Panc1 (cell line): ENCODE data around the gene PLEKHA1.

Source experiments
- CTCF ChIP-seq: fragments of 450-650 bp; IDR thresholded peaks from 2 replicates; pipeline ENCODE4 v1.5.1; 2017; ENCODE audit warnings: mild to moderate bottlenecking
- POLR2AphosphoS5 ChIP-seq: IDR thresholded peaks from 2 replicates; pipeline ENCODE4 v1.6.1; 2012; ENCODE audit warnings: mild to moderate bottlenecking, low read depth, low read length, moderate library complexity
- REST ChIP-seq, 2 experiments: IDR thresholded peaks; 2 replicates each; pipeline ENCODE4 v1.6.1; 2011 to 2012; ENCODE audit warnings: low read depth in 2 of 2, control low read depth in 1 of 2, low read length in 1 of 2, mild to moderate bottlenecking in 1 of 2, moderate library complexity in 1 of 2; ENCODE audit not compliant: insufficient read depth in 1 of 2
- SIN3A ChIP-seq: IDR thresholded peaks from 2 replicates; pipeline ENCODE4 v1.6.1; 2012; ENCODE audit warnings: low read depth, mild to moderate bottlenecking, low read length, moderate library complexity, borderline replicate concordance; ENCODE audit not compliant: insufficient read depth
- TCF7L2 ChIP-seq: IDR thresholded peaks from 2 replicates; pipeline ENCODE4 v1.6.1; 2011; ENCODE audit warnings: mild to moderate bottlenecking, low read depth, low read length, inconsistent platforms

DNA sequence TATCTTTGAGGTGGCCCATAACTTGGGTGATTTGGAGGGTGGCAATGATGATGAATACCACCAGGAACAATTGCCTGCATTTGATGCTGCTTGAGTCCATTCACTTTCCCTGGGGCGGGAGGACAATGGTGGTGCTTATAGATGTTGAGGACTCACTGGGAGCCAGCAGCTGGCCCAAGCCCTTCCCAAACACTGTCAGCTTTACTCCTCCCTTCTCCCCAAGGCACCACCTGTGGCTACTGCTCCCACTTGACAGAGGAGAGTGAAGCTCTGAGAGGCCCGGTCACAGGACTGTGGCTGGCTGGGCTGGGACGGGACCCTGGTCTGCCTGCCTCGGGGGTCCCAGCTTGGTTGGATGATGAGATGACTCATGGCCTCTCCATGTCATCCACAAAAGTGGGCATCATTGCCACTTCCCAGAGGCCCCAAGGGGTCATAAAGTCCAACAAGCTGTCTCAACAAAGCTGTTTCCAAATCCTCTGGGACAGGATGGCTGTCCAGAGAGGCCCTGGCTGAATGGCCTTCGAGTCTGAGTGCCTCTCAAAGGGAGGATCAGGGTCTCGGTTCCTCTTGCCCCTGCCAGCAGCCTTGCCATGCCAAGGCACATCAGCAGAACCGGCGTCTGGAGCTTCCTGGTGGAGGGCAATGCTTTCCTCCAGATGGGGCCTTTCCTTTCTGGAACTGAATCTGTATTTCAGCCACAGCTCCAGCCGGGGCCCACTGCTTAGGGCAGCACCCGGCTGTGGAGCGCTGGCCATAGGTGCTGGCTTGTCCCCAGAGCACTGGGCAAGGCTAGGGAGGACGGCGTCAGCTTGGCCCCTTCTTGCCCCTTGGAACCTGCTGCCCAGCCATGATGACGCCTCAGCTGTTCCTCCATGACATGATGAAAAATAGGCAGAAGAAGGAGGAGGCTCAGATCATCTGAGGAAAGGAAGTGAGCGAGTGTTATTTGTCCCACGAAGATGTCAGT lies 47.0 kb upstream of the PLEKHA1 start:
- TF ChIP-seq REST (IDR thresholded peaks at IDR 0.05; ENCODE audit: insufficient read depth in 1 of 2, low read depth in 2 of 2, low read length in 1 of 2) (no peak), CTCF (no peak), SIN3A (no peak), POLR2AphosphoS5 (no peak), TCF7L2 (no peak)
